ENCODE data around the gene TECPR2. TPM values are rescaled to one million over a fixed set of nuclear protein-coding genes. Genes with fewer than 3 reads are reported as not detected.

The TECPR2 gene
- total and polyA plus RNA-seq, 10 of the 15 experiments (the other 5 are each of a cell fraction or from before 2014, with no cell fraction given) = 0.15 to 10.0 (median 3.0) TPM

- WGBS (ENCODE audit: insufficient coverage, insufficient replicate concordance, low lambda C conversion rate, missing lambda C conversion rate) = 37% methylated on average over 43 of the region's 110 CpGs
- no peaks in the 10 kb centered on the region for H3K27me3 ChIP-seq (replicated peaks in 1 of 2; ENCODE audit: control insufficient read depth in 2 of 2, insufficient read depth in 2 of 2, low read length in 1 of 2)
- peak overlapping the region; percentile 33; the same call in 1 of the 2 replicates for H3K4me2 ChIP-seq (ENCODE audit: control insufficient read depth, insufficient read depth)
- POLR2A ChIA-PET = no interaction called here
- no TSS peak for BruUV-seq (replicated peaks)
- H3K9me3 ChIP-seq (replicated peaks; ENCODE audit: control insufficient read depth, insufficient read depth, low read length) = no peaks in the 10 kb centered on the region
- H2AFZ ChIP-seq (ENCODE audit: control insufficient read depth, low read depth, low read length) = peak overlapping the region; percentile 17; the same call in 1 of the 2 replicates
- peak overlapping the region; percentile 27; the same call in 1 of the 2 replicates for H3K4me3 ChIP-seq
- FAIRE-seq = no peak
- TF ChIP-seq ZNF592 (IDR thresholded peaks at IDR 0.05) (no peak), DPF2 (IDR thresholded peaks at IDR 0.05) (no peak), POLR2A (IDR thresholded peaks at IDR 0.05; ENCODE audit: low read depth, low read length) (no peak), EGR1 (IDR thresholded peaks at IDR 0.05; ENCODE audit: borderline replicate concordance in 1 of 2, low read depth in 2 of 2, low read length in 2 of 2) (no peak), ZZZ3 (IDR thresholded peaks at IDR 0.05; ENCODE audit: control insufficient read depth, insufficient read length, low read depth) (no peak)
- SMC1A ChIA-PET (ENCODE audit: uncharacterized antibody, unreplicated experiment) = no interaction called here
- no peak overlapping the region for H3K27ac ChIP-seq (ENCODE audit: control insufficient read depth, insufficient read depth)
- no peak overlapping the region for H3K9ac ChIP-seq (ENCODE audit: control insufficient read depth, insufficient read depth, low read length)
- no peaks in the 10 kb centered on the region for H3K36me3 ChIP-seq (ENCODE audit: control insufficient read depth in 2 of 2, insufficient read depth in 2 of 2, low read length in 1 of 2)
- RAD21 ChIA-PET (ENCODE audit: unreplicated experiment) = interaction anchor here (0.5 to 1.0 kb wide), 2 partner anchors 12 to 71 kb away, joined by 4 to 5 read pairs; no protein-coding TSS in a partner anchor
- no peak for ATAC-seq
- in situ Hi-C loops (cut with MboI) = no loop called here
- H3K79me2 ChIP-seq (ENCODE audit: control insufficient read depth, insufficient read depth, low read length) = no peaks in the 10 kb centered on the region
- H3K4me1 ChIP-seq (ENCODE audit: control insufficient read depth, insufficient read depth, low read length) = peaks cover 9% of the 10 kb centered on the region
- intact Hi-C loops (cut with micrococcal nuclease; ENCODE audit: unreplicated experiment) = no loop called here
- DNase-seq (ENCODE audit: low read depth, low spot score) = no peak
- CTCF ChIA-PET = interaction anchor here (0.6 to 3.1 kb wide), 5 partner anchors 9 to 410 kb away, joined by 3 to 14 read pairs (median 3); no protein-coding TSS in a partner anchor
- no peaks in the 10 kb centered on the region for H4K20me1 ChIP-seq (ENCODE audit: control insufficient read depth, insufficient read depth)
These were observed 146.3 kb downstream of the TECPR2 start for GRCh38 chr14:102508774-102509745.

Measured in GM12878 (cell line).